Glomerular endothelial cell (primary cell): ENCODE results near the gene CHST10. TPM values are rescaled to one million over a fixed set of nuclear protein-coding genes. Genes with fewer than 3 reads are reported as not detected.
"Not testable (repeated sequence)": the region's sequence is repeated elsewhere in the genome, so short reads cannot be mapped to it uniquely, and the experiment has no call there.

Experiments
- DNase-seq: peaks from one replicate; pipeline ENCODE4 v3.0.0-alpha.2; 2011; ENCODE audit warnings: low read depth, low spot score; ENCODE audit errors: extremely low read depth
- total RNA-seq: library from RNA; depleted of rRNA; stranded (reverse); fragments of >200 nt; gene quantifications from 2 replicates; pipeline ENCODE4 v1.2.3, GENCODE V29; 2015

CHST10 gene
- total RNA-seq, 1 donor from 2014 or later: 15.6 TPM

GRCh38 chr2:100344433-100344832 is 73.0 kb downstream of the CHST10 start:
- DNase-seq: no peak

- DNase-seq: not testable (repeated sequence)
Measured at GRCh38 chr2:100342466-100342865, 75.0 kb downstream of the CHST10 start.

Other genes starting within 250 kb of the CHST10 start
- gene LONRF2, start 95.2 kb downstream of the CHST10 start, total RNA-seq: under 0.01 and 0.19 TPM in 2 replicates
- gene NMS, start 52.8 kb upstream of the CHST10 start, total RNA-seq: not detected in 2 replicates
- gene PDCL3, start 145.3 kb upstream of the CHST10 start, total RNA-seq: 15.1 and 24.5 TPM in 2 replicates